Activated CD8-positive, alpha-beta memory T cell treated with anti-CD3 and anti-CD28 coated beads, Interleukin-2, amount 50 U/mL, for 1 hour (primary cell): ENCODE results near the gene PLCG1.
"Not testable (repeated sequence)": the region's sequence is repeated elsewhere in the genome, so short reads cannot be mapped to it uniquely, and the experiment has no call there.

Experiments
- DNase-seq: peaks from one replicate; pipeline ENCODE4 v3.0.0-alpha.2; 2020; ENCODE audit errors: extremely low read depth

PLCG1 gene

DNA sequence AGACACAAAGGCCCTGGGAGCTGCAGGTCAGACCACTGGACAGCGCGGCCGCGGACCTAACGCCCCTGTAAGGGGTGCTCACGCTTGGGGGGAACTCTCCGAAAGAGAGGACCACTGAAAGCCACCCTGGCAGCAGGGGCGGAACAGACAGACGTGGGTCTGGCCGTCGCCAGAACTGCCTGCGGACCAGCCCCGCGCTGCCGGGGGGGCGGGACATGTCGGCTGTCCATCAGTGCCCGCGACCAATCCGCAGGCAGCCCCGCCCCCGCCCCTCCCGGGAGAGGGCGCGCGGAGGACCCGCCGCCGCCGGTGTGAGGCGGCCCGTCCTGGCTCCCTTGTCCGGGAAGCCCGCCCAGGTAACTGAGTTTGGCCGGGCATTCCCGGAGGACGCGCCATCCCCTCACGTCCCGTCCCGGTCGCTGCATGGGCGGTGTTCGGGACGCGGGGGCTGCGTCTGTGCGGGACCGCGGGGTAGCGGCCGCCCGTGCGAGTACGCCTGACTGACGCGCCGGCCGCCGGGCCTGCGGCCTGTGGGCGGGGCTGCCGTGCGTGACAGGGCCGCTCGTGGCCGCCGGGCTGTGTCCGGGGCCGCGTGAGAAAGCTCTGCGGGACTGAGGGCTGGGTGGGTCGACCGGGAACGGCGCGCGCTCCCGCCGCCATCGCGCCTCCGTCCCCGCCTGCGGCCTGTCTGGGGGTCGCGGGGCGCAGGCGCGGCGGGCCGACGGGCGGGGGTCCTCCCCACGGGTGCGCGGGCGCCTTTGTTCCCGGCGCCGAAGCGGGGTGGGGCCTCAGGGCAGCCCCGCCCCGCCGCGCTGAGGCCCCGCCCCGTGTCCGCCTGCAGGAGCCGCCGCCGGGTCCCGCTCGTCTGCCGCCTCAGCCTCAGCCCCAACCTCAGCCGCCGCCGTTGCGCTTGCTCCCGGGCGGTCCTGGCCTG is at the start of gene PLCG1:
Gene PLCG1 (plus strand): TSS at position 864 of the 934 bp plus-strand sequence. CDS start 99 bp downstream, outside the sequence.
- DNase-seq = no peak

DNA sequence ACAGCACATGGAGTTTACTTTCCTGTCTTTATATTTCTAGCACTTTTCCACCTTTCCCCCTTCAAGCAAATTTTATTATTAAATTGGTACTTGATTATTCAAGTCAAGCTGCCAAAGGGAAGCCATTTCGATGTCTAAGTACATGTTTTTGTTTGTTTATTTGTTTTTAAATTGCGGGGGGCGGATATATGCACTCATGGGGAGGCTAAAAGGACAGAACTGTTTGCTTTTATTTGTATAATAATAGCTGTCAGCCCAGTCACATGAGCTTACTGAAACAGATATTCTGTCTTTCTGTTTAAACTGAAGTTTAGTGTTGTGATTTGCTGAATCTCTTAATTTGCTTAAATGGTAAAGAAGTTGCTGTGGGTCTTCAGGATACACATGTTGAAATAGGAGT is 49.6 kb upstream of the PLCG1 start:
- no peak for DNase-seq

DNA sequence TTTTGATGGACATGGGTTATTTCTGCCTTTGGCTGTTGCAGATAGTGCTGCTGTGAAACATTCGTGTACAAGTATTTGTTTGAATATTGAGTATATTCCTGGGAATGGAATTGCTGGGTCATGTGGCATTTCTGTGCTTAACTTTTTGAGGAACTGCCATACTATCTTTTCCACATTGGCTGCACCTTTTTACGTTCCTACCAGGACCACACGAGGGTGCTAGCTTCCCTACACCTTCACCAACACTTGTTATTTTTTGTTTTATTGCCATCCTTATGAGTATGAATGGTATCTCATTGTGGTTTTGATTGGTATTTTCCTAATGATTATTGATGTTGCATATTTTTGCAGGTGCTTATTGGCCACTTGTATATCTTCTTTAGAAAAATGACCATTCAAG is 47.8 kb upstream of the PLCG1 start:
- no peak for DNase-seq

DNA sequence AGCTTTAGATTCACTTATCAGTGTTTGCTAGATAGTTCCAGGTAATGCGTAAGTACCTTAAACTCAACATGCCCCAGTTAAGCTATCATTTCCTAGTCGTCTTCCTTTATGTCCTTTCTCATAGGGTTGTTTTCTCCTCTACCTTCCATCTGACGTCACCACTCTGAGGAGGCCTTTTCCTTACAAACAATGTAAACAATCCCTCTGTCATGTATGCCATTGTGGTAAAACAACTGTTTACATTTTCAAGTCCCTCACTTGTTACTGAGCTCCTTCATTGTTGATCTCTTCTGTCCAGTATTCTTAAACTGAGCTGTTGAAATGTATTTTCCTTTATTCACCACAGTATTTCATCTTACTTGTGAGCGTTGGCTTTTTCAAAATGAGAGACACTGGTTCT is 45.4 kb upstream of the PLCG1 start:
- no peak for DNase-seq

DNA sequence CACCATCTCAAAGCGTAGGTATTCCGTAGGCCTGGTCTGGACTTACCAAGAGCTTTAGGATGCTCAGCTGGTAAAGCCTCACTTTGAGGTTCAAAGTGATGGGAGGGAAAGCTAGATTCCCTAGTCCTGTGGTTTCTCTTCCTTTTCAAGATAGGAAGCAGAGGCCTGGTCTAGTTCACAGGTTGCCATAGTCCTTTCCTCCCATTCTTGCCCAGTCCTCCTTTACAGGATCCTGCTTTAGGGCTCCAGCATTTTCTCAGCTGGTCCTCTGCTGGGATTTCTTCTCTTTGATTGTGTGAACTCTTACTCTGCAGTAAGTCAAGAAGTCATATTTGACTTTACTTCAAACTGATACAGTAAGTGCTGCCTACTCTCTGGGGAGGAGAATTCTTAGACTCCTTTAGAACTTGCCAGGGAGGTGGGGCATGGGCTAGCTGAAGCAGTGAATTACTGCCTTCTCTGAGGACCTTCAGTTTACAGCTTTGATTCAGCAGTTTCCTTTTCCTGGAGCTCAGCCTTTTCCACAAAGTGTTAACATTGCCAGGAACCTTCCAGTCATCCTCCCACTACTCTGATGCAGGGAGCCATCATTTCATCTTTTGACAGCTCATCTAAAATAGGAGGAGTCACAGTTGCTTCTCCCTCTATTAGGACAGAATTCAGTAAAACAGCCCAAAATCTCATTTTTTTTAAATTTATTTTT is 42.8 kb upstream of the PLCG1 start:
- DNase-seq = no peak

DNA sequence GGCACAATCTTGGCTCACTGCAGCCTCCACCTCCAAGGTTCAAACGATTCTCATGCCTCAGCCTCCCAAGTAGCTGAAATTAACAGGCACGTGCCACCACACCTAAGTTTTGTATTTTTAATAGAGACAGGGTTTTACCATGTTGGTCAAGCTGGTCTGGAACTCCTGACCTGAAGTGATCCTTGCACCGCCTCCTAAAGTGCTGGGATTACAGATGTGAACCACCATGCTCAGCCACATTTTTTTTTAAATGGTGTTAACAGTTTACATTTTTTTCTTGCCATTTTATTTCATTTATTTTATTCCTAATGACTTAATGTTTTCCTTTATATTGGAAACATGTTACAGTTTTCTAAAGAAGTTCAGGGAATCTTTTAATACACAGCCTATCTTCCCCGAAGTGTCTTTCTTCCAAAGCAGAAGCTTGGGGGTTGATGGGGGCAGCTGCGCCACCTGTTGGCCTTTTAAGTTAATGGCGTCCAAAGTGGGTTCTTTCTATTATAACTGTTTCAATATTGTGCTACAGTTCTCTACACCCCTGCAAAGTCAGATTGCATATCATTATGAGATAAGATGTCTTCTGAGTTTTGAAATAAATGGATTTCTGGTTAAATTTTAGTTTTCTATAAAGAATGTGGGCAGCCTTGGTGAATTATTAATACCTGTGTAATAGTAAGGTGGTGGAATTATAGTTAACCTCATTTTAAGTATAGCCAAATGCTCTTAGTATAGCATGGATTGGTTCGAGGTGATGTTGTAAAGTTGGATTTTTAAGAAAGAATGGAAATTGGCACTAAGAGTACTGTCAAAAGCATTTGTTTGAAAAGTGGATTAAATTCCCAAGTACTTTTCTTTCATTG is 42.0 kb upstream of the PLCG1 start:
- no peak for DNase-seq

DNA sequence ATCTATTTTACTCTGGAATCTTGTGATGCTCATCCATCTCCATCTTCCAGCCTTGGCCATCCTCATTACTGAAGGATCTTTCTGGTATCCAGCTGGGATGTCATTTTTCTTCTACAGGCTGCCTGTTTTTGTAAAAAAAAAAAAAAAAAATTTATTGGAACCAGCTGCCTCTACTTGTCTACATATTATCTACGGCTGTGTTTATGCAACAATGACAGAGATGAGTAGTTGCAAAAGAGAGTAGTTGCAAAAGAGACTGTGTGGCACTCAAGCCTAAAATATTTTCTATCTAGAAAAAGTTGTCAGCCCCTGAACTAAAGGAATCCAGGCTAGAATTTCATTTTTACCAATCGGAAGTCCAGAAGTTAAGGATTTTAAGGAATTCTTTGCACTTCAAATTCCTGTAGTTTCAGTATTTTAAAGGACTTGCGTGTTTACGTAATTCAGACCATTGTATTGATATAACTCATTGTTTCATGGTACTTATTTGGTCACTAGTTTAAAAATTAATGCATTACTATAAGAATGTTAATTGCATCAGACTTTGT is 38.6 kb upstream of the PLCG1 start:
- no peak for DNase-seq

DNA sequence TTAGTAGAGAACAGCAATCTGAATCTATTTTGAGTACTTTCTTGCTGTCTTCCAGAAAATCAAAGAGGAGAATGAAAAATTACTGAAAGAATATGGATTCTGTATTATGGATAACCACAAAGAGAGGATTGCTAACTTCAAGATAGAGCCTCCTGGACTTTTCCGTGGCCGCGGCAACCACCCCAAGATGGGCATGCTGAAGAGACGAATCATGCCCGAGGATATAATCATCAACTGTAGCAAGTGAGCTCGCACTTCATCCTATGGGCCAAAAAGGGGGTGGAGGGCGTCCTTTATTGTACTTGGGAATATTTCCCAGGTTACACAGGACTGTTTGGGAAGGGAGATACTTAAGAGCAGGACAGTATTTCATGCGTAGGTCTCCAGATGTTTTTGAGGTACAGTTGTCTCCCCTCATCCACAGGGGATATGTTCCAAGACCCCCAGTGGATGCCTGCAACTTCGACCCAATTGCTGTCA is 37.3 kb upstream of the PLCG1 start:
- DNase-seq = no peak

DNA sequence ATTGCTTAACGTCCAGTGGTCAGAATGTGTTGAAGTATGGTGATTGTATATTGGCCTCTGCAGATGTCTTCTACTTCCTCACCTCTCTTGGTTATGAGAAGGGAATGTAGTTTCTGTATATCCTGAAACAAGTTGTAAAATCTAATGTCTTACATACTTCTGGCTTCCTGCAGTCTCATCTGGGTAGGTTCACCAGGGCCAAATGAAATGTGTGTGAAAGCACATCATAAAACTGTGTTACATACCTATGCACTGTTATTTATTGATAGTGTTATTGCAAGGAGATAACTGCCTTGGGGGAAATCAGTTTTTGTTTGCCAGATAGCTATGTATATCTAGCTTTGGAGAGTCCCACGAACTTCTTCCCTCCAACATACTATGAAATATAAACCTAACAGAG is 35.7 kb upstream of the PLCG1 start:
- no peak for DNase-seq

DNA sequence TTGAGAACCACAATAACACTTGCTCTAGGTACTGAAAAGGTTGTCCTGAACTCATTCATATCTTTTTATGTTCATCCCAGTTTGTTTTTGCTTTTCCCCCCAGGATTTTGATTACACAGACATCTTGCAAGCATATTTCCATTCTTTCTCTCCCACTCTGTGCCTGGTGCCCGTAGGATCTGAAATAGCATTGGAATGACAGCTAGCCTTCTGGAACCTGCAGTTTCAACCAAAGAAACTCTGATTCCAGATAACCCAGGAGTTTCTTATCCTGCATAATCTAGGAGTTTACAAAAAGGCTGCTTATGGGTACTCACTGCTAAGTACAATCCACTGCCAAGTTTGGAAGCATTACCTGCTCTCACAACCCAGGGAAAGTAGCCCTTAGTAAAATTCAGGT is 28.8 kb upstream of the PLCG1 start:
- no peak for DNase-seq

DNA sequence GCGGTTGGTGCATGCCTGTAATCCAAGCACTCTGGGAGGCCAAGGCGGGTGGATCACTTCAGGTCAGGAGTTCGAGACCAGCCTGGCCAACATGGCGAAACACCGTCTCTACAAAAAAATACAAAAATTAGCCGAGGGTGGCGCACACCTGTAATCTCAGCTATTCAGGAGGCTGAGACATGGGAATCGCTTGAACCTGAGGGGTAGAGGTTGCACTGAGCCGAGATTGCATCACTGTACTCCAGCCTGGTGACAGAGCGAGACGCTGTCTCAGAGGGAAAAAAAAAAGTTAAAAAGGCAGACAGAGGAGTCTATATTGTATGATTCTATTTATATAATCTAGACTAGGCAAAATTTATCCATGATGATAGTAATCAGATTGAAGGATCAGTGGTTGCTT is 27.3 kb upstream of the PLCG1 start:
- no peak for DNase-seq

DNA sequence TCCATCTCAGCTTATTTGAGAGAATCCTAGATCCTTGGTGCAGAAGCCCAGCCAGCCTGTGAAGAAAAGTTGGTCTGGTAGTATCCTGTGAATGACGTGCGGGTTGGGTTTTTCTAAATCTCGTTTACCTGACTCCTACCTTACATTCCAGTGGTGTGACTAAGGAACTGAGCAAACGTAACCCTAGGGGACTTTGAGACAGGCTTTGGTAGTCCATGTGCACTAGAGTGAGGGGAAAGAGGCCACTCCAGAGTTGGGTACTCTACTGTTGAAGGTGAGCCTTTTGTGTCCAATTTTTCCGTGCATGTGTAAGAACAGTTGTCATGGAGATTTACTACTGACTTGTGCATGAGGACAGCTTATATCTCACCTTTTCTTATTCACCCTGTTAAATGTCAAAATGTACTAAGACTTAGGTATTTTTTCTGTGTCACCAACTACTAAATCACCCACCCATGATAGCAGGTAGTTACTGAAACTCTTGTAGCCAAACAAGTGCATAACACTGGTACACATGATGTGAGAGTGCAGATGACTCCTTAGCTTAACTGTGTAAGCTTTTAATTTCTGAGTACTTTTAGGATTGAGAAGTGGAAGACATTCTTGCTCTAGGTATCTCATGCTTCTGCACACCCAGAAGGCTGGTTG is 26.3 kb upstream of the PLCG1 start:
- no peak for DNase-seq

DNA sequence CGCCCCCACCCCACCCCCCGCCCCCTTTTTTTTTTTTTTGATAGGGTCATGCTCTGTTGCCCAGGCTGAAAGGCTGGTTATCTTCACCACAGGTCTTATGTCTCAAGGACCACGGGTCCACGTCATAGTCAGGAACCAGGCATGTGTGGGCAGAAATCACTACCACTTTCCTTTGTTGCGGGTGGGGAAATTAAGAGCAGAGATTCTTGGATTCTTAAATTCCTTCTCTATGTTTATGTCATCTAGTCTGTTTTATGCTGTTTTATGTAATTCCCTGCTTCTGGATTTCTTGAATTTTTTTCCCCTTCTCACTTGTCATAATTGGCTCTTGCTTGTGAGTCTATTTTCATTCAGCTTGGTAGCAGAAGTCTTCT is 25.8 kb upstream of the PLCG1 start:
- DNase-seq = no peak

DNA sequence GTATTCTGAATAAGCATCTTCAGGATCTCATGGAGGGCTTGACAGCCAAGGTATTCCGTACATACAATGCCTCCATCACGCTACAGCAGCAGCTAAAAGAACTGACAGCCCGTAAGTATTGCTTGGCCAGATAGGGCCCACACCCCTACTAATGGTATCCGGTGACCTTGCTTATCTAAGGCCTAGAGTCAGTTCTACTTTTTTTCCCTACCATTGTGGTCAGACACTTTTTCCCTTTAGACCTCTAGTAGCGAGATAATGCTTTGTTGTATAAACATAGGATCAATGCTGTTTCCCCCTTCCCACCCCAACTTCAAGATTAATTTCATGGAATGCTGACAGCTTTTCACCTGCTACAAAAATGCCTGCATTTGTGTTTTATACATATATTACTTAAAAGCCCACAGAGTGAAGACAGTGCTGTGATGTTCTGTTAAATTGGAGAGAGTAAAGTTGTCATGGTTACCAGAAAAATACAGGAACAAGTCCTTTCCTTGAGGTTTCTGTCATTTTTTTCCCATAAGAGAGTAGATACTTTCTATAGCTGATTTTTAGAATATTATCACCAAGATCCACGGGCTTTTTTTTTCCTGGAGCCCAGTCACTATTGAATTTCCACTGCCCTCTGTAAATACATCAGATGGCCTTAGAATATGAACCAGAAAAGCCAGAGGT is 20.9 kb upstream of the PLCG1 start:
- DNase-seq = no peak

DNA sequence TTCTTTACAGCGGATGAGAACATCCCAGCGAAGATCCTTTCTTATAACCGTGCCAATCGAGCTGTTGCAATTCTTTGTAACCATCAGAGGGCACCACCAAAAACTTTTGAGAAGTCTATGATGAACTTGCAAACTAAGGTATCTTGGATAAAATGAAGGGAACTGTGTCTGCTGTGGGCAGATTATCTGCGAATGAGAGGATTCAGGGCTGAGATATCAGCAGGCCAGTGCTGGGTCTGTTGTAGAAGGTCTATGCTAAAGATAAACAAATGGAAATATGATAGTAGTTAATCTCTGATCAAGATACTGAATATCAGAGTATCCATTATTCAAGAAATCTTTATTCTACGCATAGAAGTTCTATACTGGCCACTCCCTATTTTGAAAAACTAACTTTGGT is 19.2 kb upstream of the PLCG1 start:
- DNase-seq = not testable (repeated sequence)

DNA sequence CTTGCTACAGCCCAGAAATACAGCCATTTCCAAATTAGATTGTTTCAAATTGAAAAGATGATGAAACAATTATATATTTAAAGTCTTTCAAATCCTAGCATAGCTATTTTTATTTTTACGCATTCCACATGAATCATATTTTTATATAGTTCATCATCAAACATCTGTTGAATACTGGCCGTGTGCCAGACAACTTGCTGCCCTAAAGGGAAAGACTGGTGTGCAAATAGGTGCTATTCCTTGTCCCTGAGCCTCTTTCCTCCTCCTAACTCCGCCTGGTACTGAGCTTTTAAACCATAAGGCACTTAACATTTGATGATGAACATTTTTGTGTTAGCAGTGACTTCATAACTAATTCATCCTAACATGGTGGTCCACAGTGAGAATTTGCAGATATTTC is 18.7 kb upstream of the PLCG1 start:
- DNase-seq = no peak

DNA sequence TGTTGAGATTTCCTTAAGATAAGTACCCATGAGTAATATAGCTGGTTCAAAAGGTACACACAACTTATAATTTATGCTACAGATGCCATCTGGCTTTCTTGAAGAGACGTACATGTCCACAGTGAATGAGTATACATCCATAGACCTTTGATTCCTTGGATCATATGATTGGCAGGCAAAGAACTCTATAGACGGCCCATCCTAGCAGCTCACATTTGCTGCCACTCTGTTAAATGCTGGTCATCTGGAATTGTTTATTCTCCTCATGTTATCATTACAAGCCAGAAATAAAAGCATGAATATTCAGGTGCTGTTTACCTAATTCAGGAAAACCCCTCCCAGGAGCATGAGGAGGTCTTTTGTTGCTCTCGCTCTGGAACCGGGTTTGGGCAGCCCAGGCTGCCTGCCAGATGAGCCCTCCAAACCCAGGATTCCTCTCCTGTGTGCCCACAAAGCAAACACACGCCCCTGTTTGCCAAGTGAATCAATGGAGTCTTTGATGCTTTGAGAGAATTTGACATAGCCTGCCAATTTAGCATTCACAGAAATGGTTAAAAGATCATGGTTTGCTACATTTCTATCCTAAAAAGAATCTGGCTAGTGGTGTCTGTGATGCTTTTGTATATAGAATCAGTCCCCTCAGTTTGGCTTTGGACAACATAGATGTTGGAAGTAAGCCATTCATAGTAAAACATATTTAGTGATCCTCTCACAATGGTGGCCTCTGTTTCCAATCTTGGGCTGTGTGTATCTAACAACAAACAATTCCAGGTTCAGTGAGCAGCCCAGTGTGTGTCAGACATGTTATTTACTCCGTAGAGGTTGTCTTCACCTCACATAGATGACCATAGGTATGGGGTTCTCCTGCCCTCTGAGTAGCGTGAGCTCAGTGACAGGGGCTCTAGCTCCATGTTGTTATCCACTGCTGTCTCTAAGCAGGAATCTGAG is 17.5 kb upstream of the PLCG1 start:
- no peak for DNase-seq

DNA sequence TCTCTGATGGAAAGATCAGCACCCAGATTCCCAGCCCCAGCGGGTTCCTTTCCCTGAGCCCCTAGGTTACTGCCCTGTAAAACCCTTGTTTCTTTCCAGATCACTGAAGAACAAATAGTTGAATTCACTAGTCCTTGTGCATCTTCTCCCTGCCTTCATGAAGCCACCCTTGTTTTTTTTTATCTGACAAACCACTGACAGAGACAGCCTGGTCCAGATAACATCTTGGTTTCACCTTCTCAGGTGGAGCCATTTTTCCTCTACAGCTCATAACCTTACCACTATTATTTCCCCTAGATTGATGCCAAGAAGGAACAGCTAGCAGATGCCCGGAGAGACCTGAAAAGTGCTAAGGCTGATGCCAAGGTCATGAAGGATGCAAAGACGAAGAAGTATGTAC is 15.9 kb upstream of the PLCG1 start:
- no peak for DNase-seq

DNA sequence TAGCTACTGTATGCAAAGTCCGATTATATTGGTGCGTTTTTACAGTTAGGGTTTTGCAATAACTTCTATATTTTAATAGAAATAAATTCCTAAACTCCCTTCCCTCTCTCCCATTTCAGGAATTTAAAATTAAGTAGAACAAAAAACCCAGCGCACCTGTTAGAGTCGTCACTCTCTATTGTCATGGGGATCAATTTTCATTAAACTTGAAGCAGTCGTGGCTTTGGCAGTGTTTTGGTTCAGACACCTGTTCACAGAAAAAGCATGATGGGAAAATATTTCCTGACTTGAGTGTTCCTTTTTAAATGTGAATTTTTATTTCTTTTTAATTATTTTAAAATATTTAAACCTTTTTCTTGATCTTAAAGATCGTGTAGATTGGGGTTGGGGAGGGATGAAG is 13.7 kb upstream of the PLCG1 start:
- no peak for DNase-seq
